Smooth muscle cell (in vitro differentiated cells): Measurements from ENCODE around the gene USP5. TPM values are rescaled to one million over a fixed set of nuclear protein-coding genes. Genes with fewer than 3 reads are reported as not detected.
"Not testable (repeated sequence)": the region's sequence is repeated elsewhere in the genome, so short reads cannot be mapped to it uniquely, and the experiment has no call there.

Source experiments
- DNase-seq: peaks from one replicate; lab custom pipeline; 2025; ENCODE audit not compliant: unreplicated experiment; lab: John Stamatoyannopoulos, UW
- H2AFZ ChIP-seq: fragments of 200-600 bp; sonication (generic); 2 replicates; pipeline ENCODE4 v1.6.0; 2016; ENCODE audit warnings: antibody characterized with exemption, low read depth, mild to moderate bottlenecking
- H3F3A ChIP-seq: fragments of 200-600 bp; sonication (generic); 2 replicates; pipeline ENCODE4 v1.6.0; 2017; ENCODE audit warnings: antibody characterized with exemption, low read depth
- H3K27ac ChIP-seq: fragments of 200-600 bp; sonication (generic); 2 replicates; pipeline ENCODE4 v1.5.1; 2016; ENCODE audit warnings: low read depth, mild to moderate bottlenecking
- H3K27me3 ChIP-seq: fragments of 200-600 bp; sonication (generic); 2 replicates; pipeline ENCODE4 v1.6.1; 2016; ENCODE audit warnings: low read depth, mild to moderate bottlenecking
- H3K36me3 ChIP-seq: fragments of 200-600 bp; sonication (generic); 2 replicates; pipeline ENCODE4 v1.5.1; 2016; ENCODE audit warnings: low read depth
- H3K4me1 ChIP-seq: fragments of 200-600 bp; sonication (generic); 2 replicates; pipeline ENCODE4 v1.5.1; 2016; ENCODE audit warnings: low read depth
- H3K4me2 ChIP-seq: fragments of 200-600 bp; sonication (generic); 2 replicates; pipeline ENCODE4 v1.6.0; 2016; ENCODE audit warnings: mild to moderate bottlenecking
- H3K4me3 ChIP-seq: fragments of 200-600 bp; sonication (generic); 2 replicates; pipeline ENCODE4 v1.5.1; 2016; ENCODE audit warnings: mild to moderate bottlenecking
- H3K79me2 ChIP-seq: fragments of 200-600 bp; sonication (generic); 2 replicates; pipeline ENCODE4 v1.6.0; 2016; ENCODE audit warnings: low read depth, mild to moderate bottlenecking
- H3K9ac ChIP-seq: fragments of 200-600 bp; sonication (generic); 2 replicates; pipeline ENCODE4 v1.6.0; 2016; ENCODE audit warnings: low read depth
- H3K9me3 ChIP-seq: fragments of 200-600 bp; sonication (generic); replicated peaks from 2 replicates; pipeline ENCODE4 v1.5.1; 2016; ENCODE audit warnings: low read depth
- H4K20me1 ChIP-seq: fragments of 200-600 bp; sonication (generic); 2 replicates; pipeline ENCODE4 v1.6.0; 2016; ENCODE audit warnings: low read depth
- CTCF ChIP-seq: fragments of 200-600 bp; sonication (generic); IDR thresholded peaks from 2 replicates; pipeline ENCODE4 v1.5.1; 2017; ENCODE audit warnings: borderline replicate concordance, mild to moderate bottlenecking, antibody characterized with exemption; ENCODE audit not compliant: insufficient read depth, poor library complexity, severe bottlenecking
- WGBS: methylation state at CpG from one replicate; pipeline ENCODE4 v1.1.7; 2016; ENCODE audit warnings: low lambda C conversion rate; 5-methylcytosine and 5-hydroxymethylcytosine counted together
- polyA plus RNA-seq: library from polyadenylated mRNA; unstranded; fragments of >200 nt; fragmentation: Nextera tagmentation; extraction: Ambion mirVana; gene quantifications from 2 replicates; pipeline ENCODE4 v1.2.1, GENCODE V29; 2016
- total RNA-seq: library from RNA; depleted of rRNA; stranded (reverse); fragments of >200 nt; gene quantifications from 2 replicates; pipeline ENCODE4 v1.2.3, GENCODE V29; 2014

Gene USP5
- total and polyA plus RNA-seq, 2 experiments from 2014 or later: 51.3 to 64.9 TPM

GRCh38 chr12:6887460-6887859 is 35.5 kb downstream of the USP5 start:
- Histone ChIP-seq H3K27me3 (no peaks in the 10 kb centered on the region), H4K20me1 (no peaks in the 10 kb centered on the region), H2AFZ (no peak overlapping the region), H3K4me1 (peaks cover 16% of the 10 kb centered on the region), H3K9me3 (no peaks in the 10 kb centered on the region), H3K9ac (no peak overlapping the region), H3K79me2 (no peaks in the 10 kb centered on the region), H3K4me2 (no peak overlapping the region), H3K27ac (no peak overlapping the region), H3K36me3 (no peaks in the 10 kb centered on the region), H3F3A (no peaks in the 10 kb centered on the region), H3K4me3 (no peak overlapping the region)
- DNase-seq: no peak
- 96% methylated on average over 8 of the region's 8 CpGs for WGBS
- TF ChIP-seq CTCF: no peak

- 89% methylated on average over 2 of the region's 2 CpGs for WGBS
- H3K79me2 ChIP-seq: no peaks in the 10 kb centered on the region
- no peak for TF ChIP-seq CTCF
- H3K27me3 ChIP-seq: no peaks in the 10 kb centered on the region
- peaks cover 16% of the 10 kb centered on the region for H3K4me1 ChIP-seq
- H3K9ac ChIP-seq: no peak overlapping the region
- no peak for DNase-seq
- no peak overlapping the region for H3K4me3 ChIP-seq
- no peaks in the 10 kb centered on the region for H3K36me3 ChIP-seq
- H3K9me3 ChIP-seq: no peaks in the 10 kb centered on the region
- no peaks in the 10 kb centered on the region for H4K20me1 ChIP-seq
- no peak overlapping the region for H2AFZ ChIP-seq
- H3K4me2 ChIP-seq: no peak overlapping the region
- H3F3A ChIP-seq: no peaks in the 10 kb centered on the region
- H3K27ac ChIP-seq: no peak overlapping the region
These were observed 36.4 kb downstream of the USP5 start for GRCh38 chr12:6888360-6888759.

DNA sequence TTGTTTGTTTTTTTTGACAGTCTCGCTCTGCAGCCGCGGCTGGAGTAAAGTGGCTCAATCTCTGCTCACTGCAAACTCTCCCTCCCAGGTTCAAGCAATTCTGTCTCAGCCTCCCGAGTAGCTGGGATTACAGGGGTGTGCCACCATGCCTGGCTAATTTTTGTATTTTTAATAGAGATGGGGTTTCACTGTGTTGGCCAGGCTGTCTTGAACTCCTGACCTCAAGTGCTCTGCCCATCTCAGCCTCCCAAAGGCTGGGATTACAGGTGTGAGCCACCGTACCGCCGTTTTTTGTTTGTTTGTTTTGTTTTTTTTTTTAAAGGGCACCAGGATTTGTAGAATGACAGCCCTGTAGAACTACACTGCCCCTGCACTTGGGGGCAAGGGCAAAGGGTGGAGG is 36.8 kb downstream of the USP5 start:
- 85% methylated on average over 7 of the region's 7 CpGs for WGBS
- not testable (repeated sequence) for H3K9ac ChIP-seq, H3K27me3 ChIP-seq, H3K27ac ChIP-seq, H3K36me3 ChIP-seq, H3K9me3 ChIP-seq, H2AFZ ChIP-seq, H3K4me3 ChIP-seq, H3K79me2 ChIP-seq, H3F3A ChIP-seq, H3K4me2 ChIP-seq, H4K20me1 ChIP-seq, DNase-seq
- H3K4me1 ChIP-seq: peaks cover 16% of the 10 kb centered on the region

- not testable (repeated sequence) for H3K79me2 ChIP-seq, H2AFZ ChIP-seq, H3F3A ChIP-seq, H3K36me3 ChIP-seq, H3K9ac ChIP-seq, H3K4me3 ChIP-seq, H4K20me1 ChIP-seq, DNase-seq, H3K9me3 ChIP-seq, H3K27me3 ChIP-seq
- Histone ChIP-seq H3K4me2 (peak overlapping the region; percentile 78), H3K27ac (peak overlapping the region; percentile 81), H3K4me1 (peaks cover 16% of the 10 kb centered on the region)
- WGBS: 94% methylated on average over 16 of the region's 21 CpGs
These were observed 38.0 kb downstream of the USP5 start for GRCh38 chr12:6889775-6890573.
